T47D (cell line): Measurements from ENCODE around the gene CEP112.
"Not testable (repeated sequence)": the region's sequence is repeated elsewhere in the genome, so short reads cannot be mapped to it uniquely, and the experiment has no call there.

Experiments used
- DNase-seq, 2 experiments: peaks; one replicate each; pipeline versions ENCODE4 v3.0.0 to v3.0.0-alpha.2; 2011 to 2012; ENCODE audit warnings: low read depth in 1 of 2, low spot score in 1 of 2
- JUND ChIP-seq: IDR thresholded peaks from 2 replicates; pipeline ENCODE4 v1.6.1; 2012; ENCODE audit warnings: low read depth
- in situ Hi-C: cut with HindIII; loops from 2 replicates; pipeline ENCODE4 v1.10.0; 2016; ENCODE audit warnings: low sequenced_read_pairs, low pct_unique_long_range_greater_than_20kb

Gene CEP112

GRCh38 chr17:65851965-65852736, 339.8 kb downstream of the CEP112 start:
- TF ChIP-seq JUND = no peak
- in situ Hi-C loops = no loop called here
- no peak for DNase-seq

DNA sequence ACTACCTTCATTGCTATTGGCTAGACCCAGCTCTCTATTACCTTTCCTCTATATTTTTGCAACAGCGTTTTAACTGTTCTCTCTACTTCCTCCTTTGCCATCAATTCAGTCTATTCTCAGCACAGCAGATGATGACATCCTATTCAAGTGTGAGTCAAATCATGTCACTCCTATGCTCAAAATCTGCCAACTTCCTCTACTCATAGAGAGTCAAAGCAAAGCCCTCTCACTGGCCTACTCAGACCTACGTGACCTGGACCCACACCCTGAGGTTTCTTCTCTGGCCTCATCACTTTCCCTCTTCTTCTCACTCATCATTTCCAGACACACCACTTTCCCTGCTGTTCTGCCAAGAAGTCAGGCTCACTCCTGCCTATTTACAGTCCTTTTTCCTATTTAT, 341.4 kb downstream of the CEP112 start:
- no peak for DNase-seq
- in situ Hi-C loops = no loop called here
- no peak for TF ChIP-seq JUND

DNA sequence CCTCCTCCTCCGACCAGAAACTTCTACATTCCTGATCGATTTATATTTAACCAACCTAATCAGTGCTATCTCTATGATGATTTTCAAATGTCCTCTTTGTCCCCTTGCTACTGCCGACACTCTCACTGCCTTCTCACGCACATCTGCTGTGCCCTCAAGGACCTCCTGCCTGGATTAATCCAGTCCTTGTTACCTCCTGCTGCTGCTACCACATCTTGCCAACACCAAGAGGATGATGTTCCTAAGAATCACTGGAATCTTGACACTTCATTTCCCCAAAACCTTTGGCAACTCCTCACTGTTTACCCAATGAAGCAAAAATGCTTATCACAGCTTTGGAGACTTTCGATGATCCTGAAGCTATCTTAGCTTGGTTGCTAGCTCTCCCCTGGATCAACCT, 343.2 kb downstream of the CEP112 start:
- no peak for DNase-seq
- in situ Hi-C loops = no loop called here
- TF ChIP-seq JUND = no peak

- DNase-seq = no peak
- in situ Hi-C loops = no loop called here
- TF ChIP-seq JUND = no peak
These were observed 350.8 kb downstream of the CEP112 start for GRCh38 chr17:65841089-65841488.

DNA sequence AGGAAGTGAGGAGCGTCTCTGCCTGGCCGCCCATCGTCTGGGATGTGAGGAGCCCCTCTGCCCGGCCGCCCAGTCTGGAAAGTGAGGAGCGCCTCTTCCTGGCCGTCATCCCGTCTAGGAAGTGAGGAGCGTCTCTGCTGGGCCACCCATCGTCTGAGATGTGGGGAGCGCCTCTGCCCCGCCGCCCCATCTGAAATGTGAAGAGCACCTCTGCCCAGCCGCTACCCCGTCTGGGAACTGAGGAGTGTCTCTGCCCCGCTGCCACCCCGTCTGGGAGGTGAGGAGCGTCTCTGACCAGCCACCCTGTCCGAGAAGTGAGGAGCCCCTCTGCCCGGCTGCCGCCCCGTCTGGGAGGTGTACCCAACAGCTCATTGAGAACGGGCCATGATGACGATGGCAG, 354.7 kb downstream of the CEP112 start:
- in situ Hi-C loops, DNase-seq: not testable (repeated sequence)

GRCh38 chr17:65833214-65833613, 358.7 kb downstream of the CEP112 start:
- no peak for TF ChIP-seq JUND
- no peak for DNase-seq
- in situ Hi-C loops = no loop called here

- in situ Hi-C loops = no loop called here
- no peak for DNase-seq
- no peak for TF ChIP-seq JUND
These were observed 361.6 kb downstream of the CEP112 start for GRCh38 chr17:65830356-65830755.

DNA sequence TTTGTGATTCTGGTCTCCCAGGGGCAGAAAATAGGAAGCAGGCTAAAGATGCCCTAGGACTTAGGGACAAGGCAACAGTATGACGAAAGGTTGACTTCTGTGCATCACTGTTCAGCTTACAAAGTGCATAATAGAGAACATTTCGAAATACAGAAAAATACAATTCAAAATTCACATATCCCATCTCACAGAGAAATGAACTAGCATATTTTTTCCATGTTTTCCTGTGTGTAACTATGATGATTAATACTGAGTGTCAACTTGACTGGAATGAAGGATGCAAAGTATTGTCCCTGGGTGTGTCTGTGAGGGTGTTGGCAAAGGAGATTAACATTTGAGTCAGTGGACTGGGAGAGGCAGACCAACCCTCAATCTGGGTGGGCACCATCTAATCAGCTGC, 365.4 kb downstream of the CEP112 start:
- DNase-seq, in situ Hi-C loops: not testable (repeated sequence)

DNA sequence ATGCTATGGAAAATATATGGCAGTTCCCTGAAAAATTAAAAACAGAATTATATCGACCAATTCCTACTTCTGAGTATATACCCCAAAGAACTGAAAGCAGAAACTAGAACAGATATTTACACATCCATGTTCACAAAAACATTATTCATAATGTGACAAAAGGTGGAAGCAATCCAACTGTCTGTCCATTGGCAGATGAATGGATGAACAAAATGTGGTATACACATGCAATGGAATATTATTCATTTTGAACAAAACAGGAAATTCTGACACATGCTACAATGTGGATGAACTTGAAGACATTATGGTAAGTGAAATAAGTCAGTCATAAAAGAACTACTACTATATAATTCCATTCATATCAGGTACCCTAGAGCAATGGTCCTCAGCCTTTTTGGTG, 367.0 kb downstream of the CEP112 start:
- DNase-seq = no peak
- TF ChIP-seq JUND = no peak
- in situ Hi-C loops = no loop called here

DNA sequence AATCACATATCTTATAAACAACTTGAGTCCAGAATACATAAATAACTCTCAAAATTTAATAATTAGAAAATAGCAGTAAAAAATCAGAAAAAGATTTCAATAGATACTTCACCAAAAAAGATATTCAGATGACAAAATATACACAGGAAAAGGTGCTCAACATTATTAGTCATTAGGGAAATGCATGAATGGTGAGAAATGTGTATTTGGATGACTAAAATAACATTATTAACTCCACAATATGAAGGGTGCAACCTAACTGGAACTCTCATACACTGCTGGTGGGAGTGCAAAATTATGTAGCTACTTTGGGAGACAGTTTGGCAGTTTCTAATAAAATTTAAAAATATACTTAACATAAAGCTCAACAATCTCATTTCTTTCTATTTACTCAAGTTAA, 368.2 kb downstream of the CEP112 start:
- DNase-seq = no peak
- TF ChIP-seq JUND = no peak
- in situ Hi-C loops = no loop called here

DNA sequence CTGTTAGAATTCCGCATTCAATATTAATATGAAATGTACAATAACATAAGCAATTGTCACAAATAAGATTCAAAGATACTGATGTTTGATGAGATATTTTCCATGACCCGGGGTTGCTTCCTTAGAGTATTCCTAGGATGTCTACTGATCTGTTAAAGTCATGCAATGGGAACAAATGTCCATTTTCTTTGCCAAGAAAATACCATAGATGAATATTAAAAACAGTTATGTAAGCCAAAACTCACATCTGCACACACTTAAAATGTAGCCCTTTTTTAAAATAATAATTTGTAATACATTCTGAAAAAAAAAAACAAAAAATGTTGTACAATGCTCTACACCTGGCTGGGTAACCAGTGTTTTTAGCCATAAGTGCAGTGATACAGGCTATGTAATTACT, 371.1 kb downstream of the CEP112 start:
- in situ Hi-C loops = no loop called here
- TF ChIP-seq JUND = no peak
- DNase-seq = no peak

DNA sequence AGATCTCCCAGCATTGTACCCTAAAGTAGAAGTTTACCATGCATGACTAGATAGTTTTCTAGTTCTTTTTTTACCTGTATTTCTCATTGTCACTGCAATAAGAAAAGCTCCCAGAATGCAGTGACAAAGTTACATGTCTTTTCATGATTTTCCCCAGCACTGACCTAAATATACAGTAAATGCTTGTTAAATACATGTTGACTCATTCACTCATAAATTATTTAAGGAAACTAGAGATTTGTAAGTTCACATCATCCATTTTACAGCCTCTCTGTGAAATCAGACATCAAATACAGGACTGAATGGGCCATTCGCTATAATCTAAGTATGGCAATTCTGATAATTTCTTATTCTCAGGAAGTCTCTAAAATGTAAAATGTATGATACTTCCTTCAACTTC, 371.6 kb downstream of the CEP112 start:
- no peak for TF ChIP-seq JUND
- no peak for DNase-seq
- in situ Hi-C loops = no loop called here

DNA sequence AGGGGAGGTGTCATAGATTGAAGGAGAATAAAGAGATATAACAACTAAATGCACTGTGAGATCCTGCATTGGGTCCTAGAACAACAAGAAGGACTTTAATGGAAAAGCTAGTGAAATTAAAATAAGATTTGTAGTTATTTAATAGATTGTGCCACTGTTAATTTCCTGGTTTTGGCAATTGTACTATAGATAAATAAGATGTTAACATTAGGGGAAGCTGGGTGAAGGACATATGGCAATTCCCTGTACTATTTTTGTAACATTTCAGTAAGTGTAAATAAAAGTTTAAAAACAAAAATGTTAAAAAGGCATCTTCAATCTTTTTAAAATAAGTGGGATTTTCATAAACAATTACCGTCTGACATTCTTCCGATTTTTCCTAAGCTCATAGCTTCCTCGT, 372.1 kb downstream of the CEP112 start:
- in situ Hi-C loops = no loop called here
- DNase-seq = no peak
- no peak for TF ChIP-seq JUND

- DNase-seq = no peak
- TF ChIP-seq JUND = no peak
- in situ Hi-C loops = no loop called here
These were observed 374.0 kb downstream of the CEP112 start for GRCh38 chr17:65817951-65818350.
